Panc1 (cell line): ENCODE data around the gene MACROD2. TPM values are rescaled to one million over a fixed set of nuclear protein-coding genes. Genes with fewer than 3 reads are reported as not detected.

Experiments used
- ATAC-seq: fragments of 200-7000 bp; cut with Tn5 transposase; 2 replicates; pipeline ENCODE4 v1.9.1; 2020; ENCODE audit warnings: mild to moderate bottlenecking, moderate library complexity
- BruUV-seq: library from RNA; stranded (reverse); fragments of 400-500 nt; replicated peaks from 2 replicates; lab custom pipeline; 2021; lab: Mats Ljungman, UMichigan
- CTCF ChIA-PET: fragments of 300-600 bp; sonication (Branson Sonifier 250); formaldehyde crosslinking; loops from one replicate; lab custom pipeline; 2022; ENCODE audit warnings: antibody characterized with exemption; lab: Charles Lee
- POLR2A ChIA-PET: fragments of 300-600 bp; sonication (Branson Sonifier 250); formaldehyde crosslinking; loops from one replicate; lab custom pipeline; 2022; ENCODE audit warnings: antibody characterized with exemption; lab: Charles Lee
- DNase-seq: peaks from one replicate; pipeline ENCODE4 v3.0.0-alpha.2; 2010; ENCODE audit warnings: low read depth, low spot score
- H3K27ac ChIP-seq: 2 replicates; pipeline ENCODE4 v1.5.1; 2011; ENCODE audit warnings: mild to moderate bottlenecking, low read length, inconsistent platforms
- H3K27me3 ChIP-seq: fragments of 200-500 bp; sonication (Bioruptor generic); 2 replicates; pipeline ENCODE4 v1.6.0; 2014; ENCODE audit warnings: low read length, inconsistent platforms; ENCODE audit not compliant: control insufficient read depth, insufficient read depth
- H3K36me3 ChIP-seq: fragments of 200-500 bp; sonication (Bioruptor generic); 2 replicates; pipeline ENCODE4 v1.5.1; 2014; ENCODE audit warnings: inconsistent platforms, mild to moderate bottlenecking, low read length, moderate library complexity; ENCODE audit not compliant: control insufficient read depth, insufficient read depth
- H3K4me1 ChIP-seq: 2 replicates; pipeline ENCODE4 v1.5.1; 2011; ENCODE audit warnings: inconsistent platforms, mild to moderate bottlenecking, low read length, moderate library complexity; ENCODE audit not compliant: control insufficient read depth, insufficient read depth
- H3K4me3 ChIP-seq, 2 experiments: 2 replicates each; pipeline ENCODE4 v1.5.1; 2011 to 2012; ENCODE audit warnings: low read depth in 2 of 2, low read length in 2 of 2, mild to moderate bottlenecking in 2 of 2, inconsistent platforms in 1 of 2, moderate library complexity in 1 of 2
- H3K9me3 ChIP-seq: fragments of 200-500 bp; sonication (Bioruptor generic); 2 replicates; pipeline ENCODE4 v1.5.1; 2014; ENCODE audit warnings: low read depth, mild to moderate bottlenecking, inconsistent platforms, low read length, moderate library complexity; ENCODE audit not compliant: control insufficient read depth, insufficient read depth
- POLR2AphosphoS5 ChIP-seq: IDR thresholded peaks from 2 replicates; pipeline ENCODE4 v1.6.1; 2012; ENCODE audit warnings: mild to moderate bottlenecking, low read depth, low read length, moderate library complexity
- SIN3A ChIP-seq: IDR thresholded peaks from 2 replicates; pipeline ENCODE4 v1.6.1; 2012; ENCODE audit warnings: low read depth, mild to moderate bottlenecking, low read length, moderate library complexity, borderline replicate concordance; ENCODE audit not compliant: insufficient read depth
- TCF7L2 ChIP-seq: IDR thresholded peaks from 2 replicates; pipeline ENCODE4 v1.6.1; 2011; ENCODE audit warnings: mild to moderate bottlenecking, low read depth, low read length, inconsistent platforms
- in situ Hi-C: cut with HindIII; loops from 2 replicates; pipeline ENCODE4 v1.10.0; 2016; ENCODE audit warnings: low sequenced_read_pairs, low pct_unique_long_range_greater_than_20kb
- intact Hi-C: fragments of 100-400 bp; cut with micrococcal nuclease; formaldehyde crosslinking; loops from one replicate; pipeline ENCODE4 v1.10.0; 2022; ENCODE audit not compliant: unreplicated experiment
- total RNA-seq: library from RNA; stranded (reverse); gene quantifications from one replicate; pipeline ENCODE4 v1.2.1, GENCODE V29; 2021; ENCODE audit not compliant: unreplicated experiment
- TF ChIP-seq, protein P1 (sequence below): fragments of 450-650 bp; IDR thresholded peaks from 2 replicates; pipeline ENCODE4 v1.5.1; 2017; ENCODE audit warnings: mild to moderate bottlenecking
- TF ChIP-seq, protein P2 (sequence below), 2 experiments: IDR thresholded peaks; 2 replicates each; pipeline ENCODE4 v1.6.1; 2011 to 2012; ENCODE audit warnings: low read depth in 2 of 2, control low read depth in 1 of 2, low read length in 1 of 2, mild to moderate bottlenecking in 1 of 2, moderate library complexity in 1 of 2; ENCODE audit not compliant: insufficient read depth in 1 of 2

MACROD2 gene
- total RNA-seq, 1 experiment from 2014 or later: 1.2 TPM

DNA sequence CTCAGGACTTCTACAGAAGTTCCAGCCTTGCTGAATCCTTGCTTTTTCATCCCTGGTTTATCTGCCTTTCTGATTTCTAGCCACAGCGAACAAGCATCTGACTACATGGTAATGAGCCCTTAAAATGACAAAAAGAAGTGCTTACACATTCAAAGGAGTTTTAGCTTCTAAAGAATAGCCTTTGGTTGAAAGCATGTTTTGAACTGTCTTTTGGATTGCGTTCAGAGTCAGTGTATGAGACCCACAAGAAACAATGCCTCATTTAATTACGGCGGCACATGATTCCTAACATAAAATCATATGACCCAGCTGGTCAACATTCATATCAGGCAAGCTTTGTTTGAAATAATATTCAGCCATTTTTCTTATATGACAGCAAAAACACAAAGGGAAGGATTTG lies 1793.8 kb downstream of the MACROD2 start:
- BruUV-seq: no TSS peak
- DNase-seq (no peak), ATAC-seq (no peak)
- Histone ChIP-seq H3K27me3 (no peaks in the 10 kb centered on the region), H3K27ac (no peak overlapping the region), H3K4me3 (no peak overlapping the region), H3K36me3 (no peaks in the 10 kb centered on the region), H3K9me3 (no peaks in the 10 kb centered on the region), H3K4me1 (no peaks in the 10 kb centered on the region)
- ChIA-PET POLR2A (no interaction called here), CTCF (no interaction called here)
- TF ChIP-seq, protein P1, sequence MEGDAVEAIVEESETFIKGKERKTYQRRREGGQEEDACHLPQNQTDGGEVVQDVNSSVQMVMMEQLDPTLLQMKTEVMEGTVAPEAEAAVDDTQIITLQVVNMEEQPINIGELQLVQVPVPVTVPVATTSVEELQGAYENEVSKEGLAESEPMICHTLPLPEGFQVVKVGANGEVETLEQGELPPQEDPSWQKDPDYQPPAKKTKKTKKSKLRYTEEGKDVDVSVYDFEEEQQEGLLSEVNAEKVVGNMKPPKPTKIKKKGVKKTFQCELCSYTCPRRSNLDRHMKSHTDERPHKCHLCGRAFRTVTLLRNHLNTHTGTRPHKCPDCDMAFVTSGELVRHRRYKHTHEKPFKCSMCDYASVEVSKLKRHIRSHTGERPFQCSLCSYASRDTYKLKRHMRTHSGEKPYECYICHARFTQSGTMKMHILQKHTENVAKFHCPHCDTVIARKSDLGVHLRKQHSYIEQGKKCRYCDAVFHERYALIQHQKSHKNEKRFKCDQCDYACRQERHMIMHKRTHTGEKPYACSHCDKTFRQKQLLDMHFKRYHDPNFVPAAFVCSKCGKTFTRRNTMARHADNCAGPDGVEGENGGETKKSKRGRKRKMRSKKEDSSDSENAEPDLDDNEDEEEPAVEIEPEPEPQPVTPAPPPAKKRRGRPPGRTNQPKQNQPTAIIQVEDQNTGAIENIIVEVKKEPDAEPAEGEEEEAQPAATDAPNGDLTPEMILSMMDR: no peak
- TF ChIP-seq SIN3A (no peak), TCF7L2 (no peak), POLR2AphosphoS5 (no peak)
- TF ChIP-seq, protein P2, sequence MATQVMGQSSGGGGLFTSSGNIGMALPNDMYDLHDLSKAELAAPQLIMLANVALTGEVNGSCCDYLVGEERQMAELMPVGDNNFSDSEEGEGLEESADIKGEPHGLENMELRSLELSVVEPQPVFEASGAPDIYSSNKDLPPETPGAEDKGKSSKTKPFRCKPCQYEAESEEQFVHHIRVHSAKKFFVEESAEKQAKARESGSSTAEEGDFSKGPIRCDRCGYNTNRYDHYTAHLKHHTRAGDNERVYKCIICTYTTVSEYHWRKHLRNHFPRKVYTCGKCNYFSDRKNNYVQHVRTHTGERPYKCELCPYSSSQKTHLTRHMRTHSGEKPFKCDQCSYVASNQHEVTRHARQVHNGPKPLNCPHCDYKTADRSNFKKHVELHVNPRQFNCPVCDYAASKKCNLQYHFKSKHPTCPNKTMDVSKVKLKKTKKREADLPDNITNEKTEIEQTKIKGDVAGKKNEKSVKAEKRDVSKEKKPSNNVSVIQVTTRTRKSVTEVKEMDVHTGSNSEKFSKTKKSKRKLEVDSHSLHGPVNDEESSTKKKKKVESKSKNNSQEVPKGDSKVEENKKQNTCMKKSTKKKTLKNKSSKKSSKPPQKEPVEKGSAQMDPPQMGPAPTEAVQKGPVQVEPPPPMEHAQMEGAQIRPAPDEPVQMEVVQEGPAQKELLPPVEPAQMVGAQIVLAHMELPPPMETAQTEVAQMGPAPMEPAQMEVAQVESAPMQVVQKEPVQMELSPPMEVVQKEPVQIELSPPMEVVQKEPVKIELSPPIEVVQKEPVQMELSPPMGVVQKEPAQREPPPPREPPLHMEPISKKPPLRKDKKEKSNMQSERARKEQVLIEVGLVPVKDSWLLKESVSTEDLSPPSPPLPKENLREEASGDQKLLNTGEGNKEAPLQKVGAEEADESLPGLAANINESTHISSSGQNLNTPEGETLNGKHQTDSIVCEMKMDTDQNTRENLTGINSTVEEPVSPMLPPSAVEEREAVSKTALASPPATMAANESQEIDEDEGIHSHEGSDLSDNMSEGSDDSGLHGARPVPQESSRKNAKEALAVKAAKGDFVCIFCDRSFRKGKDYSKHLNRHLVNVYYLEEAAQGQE (IDR thresholded peaks at IDR 0.05; ENCODE audit: insufficient read depth in 1 of 2, low read depth in 2 of 2, low read length in 1 of 2): no peak
- in situ Hi-C loops: no loop called here
- intact Hi-C loops: no loop called here

DNA sequence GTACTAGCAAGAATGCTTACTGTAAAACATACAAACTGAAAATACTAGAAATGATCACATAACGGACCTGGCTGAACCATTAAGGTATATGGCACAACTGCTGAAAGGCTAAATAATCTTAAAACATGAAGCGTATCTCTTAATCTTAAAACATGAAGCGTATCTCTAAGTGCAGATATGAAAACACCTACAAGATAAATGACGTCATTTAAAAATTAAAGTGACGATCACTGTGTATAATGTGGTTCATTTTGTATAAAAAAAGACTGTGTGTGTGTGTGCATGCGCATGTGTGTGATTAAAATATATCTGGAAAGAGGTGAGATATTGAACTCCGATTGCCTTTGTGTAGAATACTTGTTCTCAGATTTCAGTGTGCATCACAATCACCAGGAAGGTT lies 1797.5 kb downstream of the MACROD2 start:
- Histone ChIP-seq H3K36me3 (no peaks in the 10 kb centered on the region), H3K4me1 (no peaks in the 10 kb centered on the region), H3K27ac (no peak overlapping the region), H3K4me3 (no peak overlapping the region), H3K9me3 (no peaks in the 10 kb centered on the region), H3K27me3 (no peaks in the 10 kb centered on the region)
- ChIA-PET CTCF (no interaction called here), POLR2A (no interaction called here)
- intact Hi-C loops (no loop called here), in situ Hi-C loops (no loop called here)
- no TSS peak for BruUV-seq
- no peak for ATAC-seq
- TF ChIP-seq POLR2AphosphoS5: no peak
- no peak for TF ChIP-seq SIN3A
- TF ChIP-seq, protein P2 (IDR thresholded peaks at IDR 0.05; ENCODE audit: insufficient read depth in 1 of 2, low read depth in 2 of 2, low read length in 1 of 2): no peak
- DNase-seq: no peak
